SU-DHL-6 (cell line): Measurements from ENCODE around the gene MAPKAPK2.

ENCODE experiments used
- H2AFZ ChIP-seq: fragments of 200-600 bp; sonication (generic); 2 replicates; pipeline ENCODE4 v1.6.1; 2014; ENCODE audit warnings: low read depth, mild to moderate bottlenecking, moderate library complexity, mixed read lengths, antibody characterized with exemption, low read length; ENCODE audit not compliant: severe bottlenecking
- H3F3A ChIP-seq: fragments of 200-600 bp; shearing (Covaris generic); 2 replicates; pipeline ENCODE4 v1.6.0; 2016; ENCODE audit warnings: antibody characterized with exemption, mild to moderate bottlenecking; ENCODE audit not compliant: insufficient read depth
- H3K27ac ChIP-seq: fragments of 200-600 bp; sonication (generic); 2 replicates; pipeline ENCODE4 v1.5.1; 2016; ENCODE audit warnings: low read depth, mild to moderate bottlenecking, low read length, moderate library complexity, mixed read lengths
- H3K27me3 ChIP-seq: fragments of 200-600 bp; sonication (generic), shearing (Covaris generic); 2 replicates; pipeline ENCODE4 v1.6.0; 2014; ENCODE audit warnings: mild to moderate bottlenecking, low read length
- H3K36me3 ChIP-seq: fragments of 200-600 bp; sonication (generic); 2 replicates; pipeline ENCODE4 v1.6.1; 2014; ENCODE audit warnings: mild to moderate bottlenecking, low read length, mixed read lengths
- H3K4me2 ChIP-seq: fragments of 300-600, 200-600 bp; shearing (Covaris generic), sonication (generic); 2 replicates; pipeline ENCODE4 v1.6.0; 2014; ENCODE audit warnings: low read length, low read depth, mild to moderate bottlenecking; ENCODE audit not compliant: poor library complexity, severe bottlenecking
- H3K4me3 ChIP-seq: fragments of 200-600 bp; sonication (generic); 2 replicates; pipeline ENCODE4 v1.5.1; 2014; ENCODE audit warnings: antibody characterized with exemption, low read length, mild to moderate bottlenecking, mixed read lengths; ENCODE audit not compliant: insufficient read depth, poor library complexity, severe bottlenecking
- H3K79me2 ChIP-seq: fragments of 200-600 bp; sonication (generic); 2 replicates; pipeline ENCODE4 v1.6.1; 2014; ENCODE audit warnings: mild to moderate bottlenecking, low read length, moderate library complexity; ENCODE audit not compliant: insufficient read depth
- H3K9ac ChIP-seq: fragments of 200-600 bp; sonication (generic); 2 replicates; pipeline ENCODE4 v1.7.0; 2014; ENCODE audit warnings: mild to moderate bottlenecking, low read length
- H3K9me2 ChIP-seq: fragments of 200-600 bp; sonication (generic); replicated peaks from 2 replicates; pipeline ENCODE4 v1.6.1; 2014; ENCODE audit warnings: low read length; ENCODE audit not compliant: insufficient read depth
- H3K9me3 ChIP-seq: fragments of 200-600 bp; sonication (generic); 2 replicates; pipeline ENCODE4 v1.6.1; 2014; ENCODE audit warnings: low read length, mixed read lengths; ENCODE audit not compliant: insufficient read depth
- H4K20me1 ChIP-seq: fragments of 200-600 bp; sonication (generic); 2 replicates; pipeline ENCODE4 v1.6.1; 2014; ENCODE audit warnings: low read depth, mild to moderate bottlenecking, antibody characterized with exemption, low read length, moderate library complexity, mixed read lengths
- CTCF ChIP-seq: fragments of 200-600 bp; sonication (generic); IDR thresholded peaks from one replicate; pipeline ENCODE4 v1.5.1; 2017; ENCODE audit warnings: antibody characterized with exemption, mild to moderate bottlenecking, low read length, moderate library complexity; ENCODE audit not compliant: insufficient read depth, poor library complexity, severe bottlenecking
- EZH2phosphoT487 ChIP-seq: fragments of 200-600 bp; sonication (generic), shearing (Covaris generic); conservative IDR thresholded peaks from 2 replicates; pipeline ENCODE4 v1.6.1; 2018; ENCODE audit warnings: mild to moderate bottlenecking, antibody characterized with exemption, low read length, moderate library complexity, mixed read lengths

Gene MAPKAPK2

DNA sequence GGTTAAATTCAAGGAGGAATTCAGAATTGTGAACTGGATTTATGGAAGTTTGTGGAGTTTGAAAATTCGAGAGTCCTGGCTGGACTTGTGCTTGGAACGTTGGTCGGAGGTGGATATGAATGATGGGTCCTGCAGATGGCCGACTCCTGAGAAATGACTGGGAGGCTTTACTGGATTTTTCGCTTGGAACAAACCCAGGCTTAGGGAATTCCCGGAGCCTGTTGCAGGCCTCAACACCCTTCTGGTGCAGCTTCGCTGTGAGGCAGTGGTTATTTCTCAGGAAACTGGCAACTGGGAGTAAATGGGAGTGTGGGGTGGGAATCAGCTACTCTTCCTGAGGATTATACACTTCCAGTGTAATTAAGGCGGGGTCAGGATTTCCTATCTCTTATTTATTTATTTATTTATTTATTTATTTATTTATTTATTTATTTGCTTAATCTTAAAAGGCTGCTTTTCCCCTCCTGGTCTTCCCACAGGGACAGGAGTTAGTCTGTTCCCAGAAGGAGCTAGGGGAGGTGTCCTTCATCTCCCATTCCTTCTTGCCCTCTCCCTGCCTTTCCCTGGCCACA lies 21.1 kb downstream of the MAPKAPK2 start:
- H3K27ac ChIP-seq: no peak overlapping the region
- TF ChIP-seq EZH2phosphoT487: no peak
- TF ChIP-seq CTCF: no peak
- H3K9ac ChIP-seq: no peak overlapping the region
- H3F3A ChIP-seq: no peaks in the 10 kb centered on the region
- no peak overlapping the region for H3K4me3 ChIP-seq
- H3K36me3 ChIP-seq: no peaks in the 10 kb centered on the region
- no peak overlapping the region for H3K4me2 ChIP-seq
- no peak overlapping the region for H2AFZ ChIP-seq
- peaks cover 18% of the 10 kb centered on the region; the same call in 1 of the 2 replicates for H4K20me1 ChIP-seq
- no peaks in the 10 kb centered on the region for H3K27me3 ChIP-seq
- H3K9me2 ChIP-seq: no peaks in the 10 kb centered on the region
- H3K9me3 ChIP-seq: no peaks in the 10 kb centered on the region
- H3K79me2 ChIP-seq: no peaks in the 10 kb centered on the region

GRCh38 chr1:206706298-206706791 lies 21.6 kb downstream of the MAPKAPK2 start:
- Histone ChIP-seq H3K27ac (no peak overlapping the region), H3K36me3 (no peaks in the 10 kb centered on the region), H3K27me3 (no peaks in the 10 kb centered on the region), H3K9ac (no peak overlapping the region), H4K20me1 (peaks cover 18% of the 10 kb centered on the region; the same call in 1 of the 2 replicates), H3K4me3 (no peak overlapping the region), H3F3A (no peaks in the 10 kb centered on the region), H3K9me2 (no peaks in the 10 kb centered on the region), H3K9me3 (no peaks in the 10 kb centered on the region), H3K79me2 (no peaks in the 10 kb centered on the region), H3K4me2 (no peak overlapping the region), H2AFZ (no peak overlapping the region)
- TF ChIP-seq EZH2phosphoT487: no peak
- no peak for TF ChIP-seq CTCF

DNA sequence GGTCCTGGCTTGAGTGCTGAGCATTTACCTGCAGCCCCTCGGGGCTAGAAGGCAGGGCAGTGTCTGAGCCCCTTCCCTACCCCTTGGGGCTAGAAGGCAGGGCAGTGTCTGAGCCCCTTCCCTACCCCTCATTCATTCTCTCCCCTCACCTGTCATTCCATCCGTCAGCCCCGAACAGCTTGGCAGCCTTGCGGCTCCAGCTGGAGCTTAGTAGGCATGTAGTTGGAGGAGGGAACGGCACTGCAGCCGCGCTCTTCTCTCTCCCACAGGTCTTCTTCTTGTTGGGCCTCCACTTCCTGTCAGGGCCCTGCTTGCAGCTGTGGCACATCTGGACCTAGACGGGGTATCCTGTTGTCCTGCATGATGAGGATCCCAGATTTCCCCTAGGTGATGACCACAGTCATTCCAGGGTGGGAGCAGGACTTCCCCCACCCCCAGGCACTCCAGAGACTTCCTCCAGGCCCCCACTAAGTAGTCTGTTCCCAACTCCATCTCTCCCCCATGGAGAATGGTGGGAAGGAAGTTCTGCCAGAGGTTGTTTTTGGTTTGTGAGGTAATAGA lies 22.2 kb downstream of the MAPKAPK2 start:
- Histone ChIP-seq H3K9me2 (no peaks in the 10 kb centered on the region), H3K27me3 (no peaks in the 10 kb centered on the region), H3K27ac (no peak overlapping the region), H3K79me2 (no peaks in the 10 kb centered on the region), H2AFZ (no peak overlapping the region), H4K20me1 (peaks cover 18% of the 10 kb centered on the region; the same call in 1 of the 2 replicates), H3F3A (no peaks in the 10 kb centered on the region), H3K9ac (no peak overlapping the region), H3K4me3 (no peak overlapping the region), H3K4me2 (no peak overlapping the region), H3K9me3 (no peaks in the 10 kb centered on the region), H3K36me3 (no peaks in the 10 kb centered on the region)
- TF ChIP-seq EZH2phosphoT487 (no peak), CTCF (no peak)
